Endothelial cell of umbilical vein (primary cell): ENCODE measurements around the gene NPB. TPM values are rescaled to one million over a fixed set of nuclear protein-coding genes. Genes with fewer than 3 reads are reported as not detected.
"Not testable (repeated sequence)": the region's sequence is repeated elsewhere in the genome, so short reads cannot be mapped to it uniquely, and the experiment has no call there.

Experiments
- BruUV-seq: library from RNA; stranded (reverse); fragments of 400-500 nt; replicated peaks from 2 replicates; lab custom pipeline; 2021; lab: Mats Ljungman, UMichigan
- CTCF ChIA-PET: fragments of 300-600, 350-600 bp; sonication (Branson Sonifier 250); formaldehyde crosslinking; loops from one replicate; lab custom pipeline; 2021; ENCODE audit warnings: antibody characterized with exemption, inconsistent platforms; lab: Charles Lee
- POLR2A ChIA-PET: fragments of 300-600, 350-600 bp; sonication (Branson Sonifier 250); formaldehyde crosslinking; loops from one replicate; lab custom pipeline; 2021; ENCODE audit warnings: antibody characterized with exemption, inconsistent platforms; lab: Charles Lee
- DNase-seq: peaks from one replicate; pipeline ENCODE4 v3.0.0-alpha.2; 2011; ENCODE audit warnings: low read depth, low spot score
- FAIRE-seq: peaks from 2 replicates; lab custom pipeline; 2011; peaks lifted over from hg19 to GRCh38; lab: Jason Lieb, UNC
- H2AFZ ChIP-seq: 2 replicates; pipeline ENCODE4 v1.6.0; 2012; ENCODE audit warnings: low read depth, low read length, control low read depth, inconsistent platforms
- H3K27ac ChIP-seq: 2 replicates; pipeline ENCODE4 v1.5.1; 2011; ENCODE audit warnings: low read depth, mild to moderate bottlenecking, control low read depth, low read length, moderate library complexity; ENCODE audit not compliant: insufficient read depth
- H3K27me3 ChIP-seq, 2 experiments: 2 replicates each; pipeline versions ENCODE4 v1.6.0 to v1.6.1; 2011; ENCODE audit warnings: low read length in 2 of 2, mixed read lengths in 1 of 2; ENCODE audit not compliant: control insufficient read depth in 2 of 2, insufficient read depth in 2 of 2
- H3K36me3 ChIP-seq, 2 experiments: 2 replicates in 1 of 2; 3 replicates in 1 of 2; pipeline ENCODE4 v1.5.1; 2011; ENCODE audit warnings: low read length in 2 of 2, mild to moderate bottlenecking in 1 of 2, moderate library complexity in 1 of 2; ENCODE audit not compliant: control insufficient read depth in 2 of 2, insufficient read depth in 2 of 2; ENCODE audit errors: extremely low read depth in 1 of 2
- H3K4me1 ChIP-seq: 3 replicates; pipeline ENCODE4 v1.5.1; 2011; ENCODE audit warnings: mild to moderate bottlenecking, low read length; ENCODE audit not compliant: control insufficient read depth, insufficient read depth; ENCODE audit errors: extremely low read depth
- H3K4me2 ChIP-seq: 2 replicates; pipeline ENCODE4 v1.6.1; 2011; ENCODE audit warnings: low read length, control low read depth, mixed read lengths; ENCODE audit not compliant: insufficient read depth
- H3K4me3 ChIP-seq, 3 experiments: fragments of 200-600 bp in 1 of 3; sonication (generic), shearing (Covaris generic) in 1 of 3; replicated peaks in 1 of 3; 2 replicates each; pipeline ENCODE4 v1.5.1; 2011 to 2016; ENCODE audit warnings: control low read depth in 3 of 3, low read length in 3 of 3, mild to moderate bottlenecking in 2 of 3, inconsistent platforms in 1 of 3, low read depth in 1 of 3, moderate library complexity in 1 of 3; ENCODE audit not compliant: insufficient read depth in 1 of 3
- H3K79me2 ChIP-seq: 2 replicates; pipeline ENCODE4 v1.6.0; 2012; ENCODE audit warnings: low read length, inconsistent platforms; ENCODE audit not compliant: control insufficient read depth, insufficient read depth
- H3K9ac ChIP-seq: replicated peaks from 2 replicates; pipeline ENCODE3; 2011; ENCODE audit warnings: low read length, control low read depth; ENCODE audit not compliant: insufficient read depth; ENCODE audit errors: extremely low read depth
- H3K9me1 ChIP-seq: replicated peaks from 3 replicates; pipeline ENCODE4 v1.6.0; 2011; ENCODE audit warnings: mild to moderate bottlenecking, low read length; ENCODE audit not compliant: control insufficient read depth, insufficient read depth; ENCODE audit errors: extremely low read depth
- H3K9me3 ChIP-seq: replicated peaks from 2 replicates; pipeline ENCODE4 v1.5.1; 2012; ENCODE audit warnings: low read length, inconsistent platforms; ENCODE audit not compliant: control insufficient read depth, insufficient read depth
- H4K20me1 ChIP-seq: replicated peaks from 2 replicates; pipeline ENCODE3; 2011; ENCODE audit warnings: mild to moderate bottlenecking, low read length; ENCODE audit not compliant: control insufficient read depth, insufficient read depth; ENCODE audit errors: extremely low read depth
- CTCF ChIP-seq, 2 donors: IDR thresholded peaks; 1 replicate in 1 of 2; 2 replicates in 1 of 2; pipeline ENCODE4 v1.5.1; 2011; ENCODE audit warnings: low read length in 2 of 2, mild to moderate bottlenecking in 2 of 2, moderate library complexity in 2 of 2, control low read depth in 1 of 2, inconsistent platforms in 1 of 2, low read depth in 1 of 2; ENCODE audit not compliant: insufficient read depth in 1 of 2; ENCODE audit errors: extremely low read depth in 1 of 2
- EZH2 ChIP-seq: IDR thresholded peaks from 2 replicates; pipeline ENCODE4 v1.6.1; 2012; ENCODE audit warnings: borderline replicate concordance, low read depth, mild to moderate bottlenecking, moderate library complexity, low read length, inconsistent platforms; ENCODE audit not compliant: severe bottlenecking
- GATA2 ChIP-seq: IDR thresholded peaks from 2 replicates; pipeline ENCODE4 v1.7.0; 2011; ENCODE audit warnings: low read depth, mild to moderate bottlenecking, moderate library complexity, mixed read lengths, low read length; ENCODE audit not compliant: insufficient read length, insufficient read depth
- MAX ChIP-seq: IDR thresholded peaks from 2 replicates; pipeline ENCODE4 v1.6.1; 2011; ENCODE audit not compliant: insufficient read depth, insufficient read length
- POLR2A ChIP-seq: IDR thresholded peaks from 2 replicates; pipeline ENCODE4 v1.6.1; 2012; ENCODE audit warnings: low read depth, mild to moderate bottlenecking, control low read depth, low read length
- POLR2AphosphoS5 ChIP-seq: IDR thresholded peaks from 2 replicates; pipeline ENCODE4 v1.6.1; 2012; ENCODE audit warnings: low read depth, mild to moderate bottlenecking, control low read depth, low read length, moderate library complexity; ENCODE audit not compliant: insufficient read depth
- dilution Hi-C: fragments of 300-500 bp; cut with MboI; formaldehyde crosslinking; loops from one replicate; pipeline ENCODE4 v1.15.0; 2019; ENCODE audit warnings: low sequenced_read_pairs; ENCODE audit not compliant: extremely low pct_ligation_motif_present
- intact Hi-C: fragments of 100-400 bp; cut with micrococcal nuclease; formaldehyde crosslinking; loops from one replicate; pipeline ENCODE4 v1.10.0; 2022
- polyA plus RNA-seq, 4 experiments: library from polyadenylated mRNA; depleted of rRNA in 3 of 4; stranded (reverse) in 3 of 4; unstranded in 1 of 4; fragments of >200 nt; gene quantifications; 2 replicates each; pipeline versions ENCODE4 v1.2.1 to v1.2.3, GENCODE V29; 2011 to 2012; ENCODE audit warnings: missing spikeins in 1 of 4
- total RNA-seq: library from RNA; stranded (reverse); gene quantifications from 2 replicates; pipeline ENCODE4 v1.2.3, GENCODE V29; 2021

Gene NPB
- total and polyA plus RNA-seq, 2 donors (not counting 3 experiments of a cell fraction or from before 2014, with no cell fraction given): 0.33 to 0.42 TPM

GRCh38 chr17:81917565-81918332, 15.7 kb downstream of the NPB start, which contains the start of gene SIRT7:
Gene SIRT7, minus strand, starts transcription at chr17:81918176. Its CDS starts 45 bp downstream, at chr17:81918131.
- Histone ChIP-seq H3K4me3 (peak within 1 kb of the TSS; percentile 55 to 81 (median 69)), H3K9me3 (no peaks in the 10 kb centered on the region), H3K9ac (peak within 1 kb of the TSS; percentile 57), H4K20me1 (no peaks in the 10 kb centered on the region), H3K27ac (no peak within 1 kb of the TSS), H3K9me1 (no peaks in the 10 kb centered on the region), H3K36me3 (peaks cover 7 to 48% of the 10 kb centered on the region in 2 experiments), H3K79me2 (peaks cover 37% of the 10 kb centered on the region), H3K4me2 (peak within 1 kb of the TSS; percentile 74), H3K4me1 (peaks cover 7% of the 10 kb centered on the region), H2AFZ (peak within 1 kb of the TSS; percentile 4), H3K27me3 (no peaks in the 10 kb centered on the region)
- DNase-seq (peak; percentile 74), FAIRE-seq (peak; percentile 72)
- dilution Hi-C loops (no loop called here), intact Hi-C loops (no loop called here)
- TF ChIP-seq GATA2 (no peak), POLR2AphosphoS5 (peak; percentile 58), MAX (no peak), CTCF (IDR thresholded peaks at IDR 0.05; ENCODE audit: extremely low read depth in 1 of 2, insufficient read depth in 1 of 2, low read depth in 1 of 2, low read length in 2 of 2) (no peak), POLR2A (peak; percentile 54), EZH2 (no peak)
- ChIA-PET CTCF (interaction anchor here (0.9 to 1.3 kb wide), 5 partner anchors 9 to 113 kb away, joined by 3 to 6 read pairs (median 4); no protein-coding TSS in a partner anchor), POLR2A (interaction anchor here (1.0 kb wide), 1 partner anchor 8 kb away, joined by 4 read pairs; no protein-coding TSS in a partner anchor)
- no TSS peak for BruUV-seq

DNA sequence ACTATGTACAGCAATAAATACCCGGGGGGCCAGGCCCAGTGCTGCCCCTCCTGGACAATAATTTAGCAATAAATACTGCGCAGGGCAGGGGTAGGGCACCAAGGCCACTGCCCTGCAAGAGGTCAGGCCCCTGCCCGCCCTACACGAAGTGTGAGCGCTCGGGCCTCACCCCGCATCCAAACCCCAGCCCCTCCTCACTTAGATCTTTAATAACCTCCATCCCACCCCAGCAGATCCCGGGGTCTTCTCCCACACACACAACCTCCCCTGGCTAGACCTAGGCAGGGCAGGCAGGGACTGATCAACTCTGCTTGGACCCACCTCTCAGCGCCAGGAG, 16.3 kb downstream of the NPB start:
- DNase-seq, BruUV-seq, H4K20me1 ChIP-seq, H3K4me3 ChIP-seq, H3K9ac ChIP-seq, H3K4me2 ChIP-seq, POLR2A ChIA-PET, H3K27me3 ChIP-seq, H3K9me1 ChIP-seq, FAIRE-seq, H3K27ac ChIP-seq, dilution Hi-C loops, H3K4me1 ChIP-seq, H3K9me3 ChIP-seq, intact Hi-C loops, H2AFZ ChIP-seq: not testable (repeated sequence)
- CTCF ChIA-PET: interaction anchor here (1.3 kb wide), 1 partner anchor 41 kb away, joined by 3 read pairs; no protein-coding TSS in a partner anchor
- Histone ChIP-seq H3K79me2 (peaks cover 42% of the 10 kb centered on the region), H3K36me3 (peaks cover 6 to 48% of the 10 kb centered on the region in 2 experiments)
